Measurements from ENCODE around the gene RAB3A. TPM values are rescaled to one million over a fixed set of nuclear protein-coding genes. Genes with fewer than 3 reads are reported as not detected.

RAB3A gene
- total and polyA plus RNA-seq, 9 of the 15 experiments (the other 6 are each of a cell fraction or from before 2014, with no cell fraction given), result 0.17 to 5.1 (median 0.90) TPM; not detected in 1

GRCh38 chr19:18173572-18174288, 30.1 kb downstream of the RAB3A start, which contains the start of gene IFI30 (continued):
- TF ChIP-seq PRDM10 (IDR thresholded peaks at IDR 0.05; ENCODE audit: partially characterized antibody) (peak; percentile 73), MGA (IDR thresholded peaks at IDR 0.05) (peak; percentile 77), NRF1 (conservative IDR thresholded peaks at IDR 0.05 in 1 of 2, IDR thresholded peaks at IDR 0.05 in 1 of 2) (peak; percentile 18 to 34; a peak in 1 of 4 replicates), PBX2 (CRISPR knock-in tag; IDR thresholded peaks at IDR 0.05; ENCODE audit: low read depth) (no peak), PBX2 (tag; conservative IDR thresholded peaks at IDR 0.05; ENCODE audit: low read depth) (no peak), POLR2B (IDR thresholded peaks at IDR 0.05; ENCODE audit: low read depth, partially characterized antibody) (peak; percentile 60)
